Heart right ventricle (tissue), 16 donors: ENCODE data around the gene LRP1B. TPM values are rescaled to one million over a fixed set of nuclear protein-coding genes. Genes with fewer than 3 reads are reported as not detected.

ENCODE experiments used
- ATAC-seq, 8 donors: fragments of 200-7000 bp; cut with Tn5 transposase; one replicate each; pipeline ENCODE4 v1.9.1; 2020; ENCODE audit warnings: mild to moderate bottlenecking in 8 of 8, moderate library complexity in 8 of 8, moderate number of reproducible peaks in 1 of 8
- DNase-seq, 2 donors: peaks; one replicate each; pipeline ENCODE4 v3.0.0-alpha.2; 2020
- H3K27ac ChIP-seq, 10 donors: fragments of 200-600 bp; sonication (generic) in 2 of 10; one replicate each; pipeline versions ENCODE4 v1.5.0 to v1.8.0; 2020 to 2022; ENCODE audit warnings: mild to moderate bottlenecking in 3 of 10
- H3K27me3 ChIP-seq, 7 donors: fragments of 200-600 bp; one replicate each; pipeline ENCODE4 v1.8.0; 2021 to 2022; ENCODE audit warnings: mild to moderate bottlenecking in 2 of 7
- H3K36me3 ChIP-seq, 9 donors: fragments of 200-600 bp; sonication (generic) in 1 of 9; one replicate each; pipeline versions ENCODE4 v1.5.0 to v1.8.0; 2020 to 2022; ENCODE audit warnings: mild to moderate bottlenecking in 2 of 9
- H3K4me1 ChIP-seq, 9 donors: fragments of 200-600 bp; sonication (generic) in 1 of 9; one replicate each; pipeline versions ENCODE4 v1.5.0 to v1.8.0; 2020 to 2022; ENCODE audit warnings: mild to moderate bottlenecking in 4 of 9
- H3K4me3 ChIP-seq, 10 donors: fragments of 200-600 bp; sonication (generic) in 2 of 10; one replicate each; pipeline versions ENCODE4 v1.5.0 to v1.8.0; 2020 to 2022; ENCODE audit warnings: mild to moderate bottlenecking in 7 of 10, moderate library complexity in 2 of 10
- H3K9me3 ChIP-seq, 11 donors: fragments of 200-600 bp in 10 of 11; sonication (generic) in 2 of 11; one replicate each; pipeline versions ENCODE4 v1.5.0 to v1.8.0; 2013 to 2022; ENCODE audit warnings: mild to moderate bottlenecking in 2 of 11, control low read depth in 1 of 11, moderate library complexity in 1 of 11
- WGBS, 2 donors: extraction: QIAGEN DNeasy Blood & Tissue Kit; methylation state at CpG; one replicate each; pipeline ENCODE4 v1.1.7; 2013; ENCODE audit warnings: inconsistent platforms in 1 of 2; 5-methylcytosine and 5-hydroxymethylcytosine counted together
- intact Hi-C, 10 donors: fragments of 100-400 bp; cut with DNase I; formaldehyde crosslinking; loops; one replicate each; pipeline versions ENCODE4 v1.11.1 to v1.14.2; 2022
- polyA plus RNA-seq, 2 donors: library from polyadenylated mRNA; stranded (reverse); fragments of 200-250 nt; gene quantifications; one replicate each; pipeline ENCODE4 v1.2.3, GENCODE V29; 2013
- total RNA-seq, 10 donors: library from RNA; stranded (reverse); fragmentation: NEBNext Ultra II Directional in 3 of 10; extraction: Animal tissue kit (Norgen Biotek cat#: 25700) in 3 of 10; gene quantifications; one replicate each; pipeline versions ENCODE4 v1.2.1 to v1.2.4, GENCODE V29; 2021 to 2023
- TF ChIP-seq, protein P1 (sequence below), 9 donors: fragments of 200-600 bp; sonication (generic) in 2 of 9; IDR thresholded peaks; one replicate each; pipeline versions ENCODE4 v1.5.0 to v1.8.0; 2021 to 2022; ENCODE audit warnings: antibody characterized with exemption in 9 of 9, mild to moderate bottlenecking in 5 of 9, moderate library complexity in 1 of 9
- donor health status: Arrhythmogenic right ventricular cardiomyopathy.
- donor health status: ischemic (EF 13 %, LVEDD 7.1; RV severe dilation, severe dysfunction).
- donor health status: healthy with polysubstance abuse.
- donor health status: DM: no; HTN: yes; CAD: no.
- donor health status: DM: no; HTN: no; CAD: no.
- donor health status: ischemic (EF 25% LVEDD 6.9; RV normal size, moderate dysfunction).
- donor health status: ischemic (EF 25% LVEDD 5.7; RV mildly dilated, moderate dysfunction).
- donor health status: healthy.
- donor health status: DM: yes; HTN: yes; CAD: no.
- donor health status: Ischemic cardiomyopathy.
- donor health status: ischemic (EF 35%, LVEDD 5.7; RV mildly dilated, moderate dysfunction).
- donor health status: nonischemic (EF 11% LVEDD 7.7; RV severe dilation, severe dysfunction).
- donor health status: DM: yes; HTN: yes; CAD: no.
- donor health status: PGD.
- donor health status: ischemic (EF 29% LVEDD 5.4; RV normal size, mild dysfunction).
- donor health status: nonischemic (EF 23%, LVEDD 6.1; RV moderate dilation, normal function).

The LRP1B gene
- total and polyA plus RNA-seq, 12 donors: 0.02 to 0.27 (median 0.14) TPM; not detected in 1

GRCh38 chr2:141522048-141522447 lies 608.8 kb downstream of the LRP1B start:
- no peak for DNase-seq
- no peaks in the 10 kb centered on the region for H3K36me3 ChIP-seq
- peaks cover 0 to 11% (median 0%) of the 10 kb centered on the region in 7 donors for H3K27me3 ChIP-seq
- H3K4me3 ChIP-seq: no peak overlapping the region
- H3K4me1 ChIP-seq: peaks cover 0 to 2% (median 0%) of the 10 kb centered on the region in 9 donors
- no peak for ATAC-seq
- TF ChIP-seq, protein P1, sequence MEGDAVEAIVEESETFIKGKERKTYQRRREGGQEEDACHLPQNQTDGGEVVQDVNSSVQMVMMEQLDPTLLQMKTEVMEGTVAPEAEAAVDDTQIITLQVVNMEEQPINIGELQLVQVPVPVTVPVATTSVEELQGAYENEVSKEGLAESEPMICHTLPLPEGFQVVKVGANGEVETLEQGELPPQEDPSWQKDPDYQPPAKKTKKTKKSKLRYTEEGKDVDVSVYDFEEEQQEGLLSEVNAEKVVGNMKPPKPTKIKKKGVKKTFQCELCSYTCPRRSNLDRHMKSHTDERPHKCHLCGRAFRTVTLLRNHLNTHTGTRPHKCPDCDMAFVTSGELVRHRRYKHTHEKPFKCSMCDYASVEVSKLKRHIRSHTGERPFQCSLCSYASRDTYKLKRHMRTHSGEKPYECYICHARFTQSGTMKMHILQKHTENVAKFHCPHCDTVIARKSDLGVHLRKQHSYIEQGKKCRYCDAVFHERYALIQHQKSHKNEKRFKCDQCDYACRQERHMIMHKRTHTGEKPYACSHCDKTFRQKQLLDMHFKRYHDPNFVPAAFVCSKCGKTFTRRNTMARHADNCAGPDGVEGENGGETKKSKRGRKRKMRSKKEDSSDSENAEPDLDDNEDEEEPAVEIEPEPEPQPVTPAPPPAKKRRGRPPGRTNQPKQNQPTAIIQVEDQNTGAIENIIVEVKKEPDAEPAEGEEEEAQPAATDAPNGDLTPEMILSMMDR (IDR thresholded peaks at IDR 0.05): no peak
- intact Hi-C loops: no loop called here
- no peak overlapping the region for H3K27ac ChIP-seq
- H3K9me3 ChIP-seq: no peaks in the 10 kb centered on the region
- 56 to 60% methylated on average over 3 of the region's 3 CpGs for WGBS, 2 donors

DNA sequence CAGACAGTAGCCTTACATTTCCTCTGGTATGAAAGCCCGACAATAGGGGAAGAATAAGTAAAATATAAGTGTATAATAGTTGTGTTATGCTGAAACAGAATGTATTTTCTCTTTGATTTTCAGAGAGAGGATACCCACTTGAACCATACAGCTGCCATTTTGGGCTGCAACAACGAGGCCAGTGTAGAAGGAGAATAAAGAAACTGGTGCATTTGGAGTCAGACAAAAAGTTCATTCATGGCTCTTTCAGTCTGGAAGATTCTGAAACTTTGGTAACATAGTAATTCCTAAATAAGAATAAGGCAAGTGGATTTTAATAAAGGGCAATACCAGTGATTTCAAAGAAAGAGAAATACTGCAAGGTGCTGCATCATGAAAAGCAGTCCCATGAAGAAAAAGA lies 610.9 kb downstream of the LRP1B start:
- DNase-seq: no peak
- peaks cover 0 to 2% (median 0%) of the 10 kb centered on the region in 9 donors for H3K4me1 ChIP-seq
- no peak overlapping the region for H3K27ac ChIP-seq
- intact Hi-C loops: no loop called here
- no peaks in the 10 kb centered on the region for H3K9me3 ChIP-seq
- peaks cover 0 to 11% (median 0%) of the 10 kb centered on the region in 7 donors for H3K27me3 ChIP-seq
- no peak overlapping the region for H3K4me3 ChIP-seq
- ATAC-seq: no peak
- 76 to 80% methylated on average over 2 of the region's 2 CpGs for WGBS, 2 donors
- TF ChIP-seq, protein P1 (IDR thresholded peaks at IDR 0.05): no peak
- no peaks in the 10 kb centered on the region for H3K36me3 ChIP-seq

GRCh38 chr2:141517852-141518421 lies 612.9 kb downstream of the LRP1B start:
- Histone ChIP-seq H3K4me1 (peaks cover 0 to 2% (median 0%) of the 10 kb centered on the region in 9 donors), H3K9me3 (no peaks in the 10 kb centered on the region), H3K4me3 (no peak overlapping the region), H3K27me3 (peaks cover 0 to 11% (median 0%) of the 10 kb centered on the region in 7 donors), H3K27ac (no peak overlapping the region), H3K36me3 (no peaks in the 10 kb centered on the region)
- 80% methylated on average over 2 of the region's 2 CpGs for WGBS, 2 donors
- TF ChIP-seq, protein P1 (IDR thresholded peaks at IDR 0.05): no peak
- no peak for ATAC-seq
- intact Hi-C loops: no loop called here
- no peak for DNase-seq

GRCh38 chr2:141517180-141517851 lies 613.5 kb downstream of the LRP1B start:
- Histone ChIP-seq H3K9me3 (no peaks in the 10 kb centered on the region), H3K4me3 (no peak overlapping the region), H3K27ac (no peak overlapping the region), H3K36me3 (no peaks in the 10 kb centered on the region), H3K27me3 (peaks cover 0 to 11% (median 0%) of the 10 kb centered on the region in 7 donors), H3K4me1 (no peaks in the 10 kb centered on the region)
- TF ChIP-seq, protein P1 (IDR thresholded peaks at IDR 0.05): no peak
- WGBS, 2 donors: 64 to 71% methylated on average over 5 of the region's 5 CpGs
- intact Hi-C loops: no loop called here
- ATAC-seq: no peak
- no peak for DNase-seq
